ENCODE data around the gene LIME1. TPM values are rescaled to one million over a fixed set of nuclear protein-coding genes. Genes with fewer than 3 reads are reported as not detected.
A peak's percentile ranks its signal among the peaks of the same experiment; 100 is the strongest.

The LIME1 gene
- total and polyA plus RNA-seq, 7 experiments from 2014 or later: 96.8 to 366 (median 107) TPM

DNA sequence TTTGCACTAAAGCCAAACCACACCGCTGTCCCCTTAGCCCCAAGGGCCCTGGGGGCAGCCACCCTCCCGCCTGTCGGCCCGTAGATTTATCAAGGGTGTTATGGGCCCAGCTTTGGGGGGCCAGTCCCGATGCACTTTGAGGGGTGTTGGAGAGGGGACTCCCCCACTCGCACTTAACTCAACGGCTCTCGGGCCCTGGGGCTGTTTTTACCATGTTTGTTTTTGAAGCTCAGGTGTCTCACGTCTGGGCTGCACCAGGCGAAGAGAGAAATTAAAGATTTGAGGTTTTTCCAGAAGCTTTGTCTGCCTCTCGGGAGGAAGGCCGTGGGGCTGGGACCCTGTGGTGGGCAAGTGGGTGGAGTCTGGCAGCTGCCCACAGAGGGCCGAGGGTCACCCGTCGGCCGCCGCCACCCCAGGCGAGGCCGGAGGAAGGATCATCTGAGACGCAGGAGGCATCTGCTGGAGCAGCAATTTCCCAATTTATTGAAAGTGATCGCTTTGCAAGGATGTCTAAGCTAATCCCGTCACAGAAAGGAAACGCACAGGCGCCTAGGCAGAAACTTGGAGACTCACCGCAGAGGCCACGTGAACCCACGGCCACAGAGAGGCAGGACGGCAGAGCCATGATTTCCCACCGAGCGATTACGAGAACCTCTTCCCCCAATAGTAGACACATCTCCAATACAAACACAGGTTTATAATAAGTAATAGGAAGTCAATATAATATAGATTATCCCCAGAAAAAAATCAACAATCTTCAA lies 6.9 kb downstream of the LIME1 start:
- no peaks in the 10 kb centered on the region for H3K27me3 Mint-ChIP-seq
- Histone ChIP-seq H3K4me3 (ENCODE audit: low read length) (no peak overlapping the region), H3K9me3 (ENCODE audit: control insufficient read depth in 2 of 3, low read length in 3 of 3) (no peaks in the 10 kb centered on the region), H3K4me1 (ENCODE audit: control insufficient read depth in 2 of 2, insufficient read depth in 2 of 2, low read length in 2 of 2) (peaks cover 9 to 16% of the 10 kb centered on the region in 2 donors), H3K27me3 (ENCODE audit: control insufficient read depth in 2 of 2, insufficient read depth in 2 of 2, low read length in 2 of 2) (no peaks in the 10 kb centered on the region), H3K27ac (ENCODE audit: low read depth, low read length) (no peak overlapping the region), H3K36me3 (ENCODE audit: control insufficient read depth in 2 of 3, insufficient read depth in 3 of 3, low read length in 3 of 3) (peaks cover 0 to 21% (median 0%) of the 10 kb centered on the region in 3 experiments)
- peak overlapping the region in 3 of 9 donors; percentile 12 to 39 (median 14) for H3K27ac Mint-ChIP-seq
- CTCF ChIA-PET: no interaction called here
- no peaks in the 10 kb centered on the region for H3K9me3 Mint-ChIP-seq
- intact Hi-C loops (cut with micrococcal nuclease): loop anchor here in 1 of 2 donors (5.0 kb wide), 1 partner anchor 36 kb away; the partner anchor contains the start of genes ARFRP1 and ZGPAT
- DNase-seq (no peak), ATAC-seq (no peak)
- peak overlapping the region in 1 of 10 donors; percentile 28 for H3K4me3 Mint-ChIP-seq
- peaks cover 0 to 4% (median 0%) of the 10 kb centered on the region in 5 donors for H3K36me3 Mint-ChIP-seq
- H3K4me1 Mint-ChIP-seq: peaks cover 0 to 6% (median 0%) of the 10 kb centered on the region in 7 donors
- POLR2A ChIA-PET: interaction anchor here (0.7 to 1.2 kb wide), 3 partner anchors 8 to 37 kb away, joined by 3 to 4 read pairs (median 3); partner anchors contain the start of genes ARFRP1 and ZGPAT

DNA sequence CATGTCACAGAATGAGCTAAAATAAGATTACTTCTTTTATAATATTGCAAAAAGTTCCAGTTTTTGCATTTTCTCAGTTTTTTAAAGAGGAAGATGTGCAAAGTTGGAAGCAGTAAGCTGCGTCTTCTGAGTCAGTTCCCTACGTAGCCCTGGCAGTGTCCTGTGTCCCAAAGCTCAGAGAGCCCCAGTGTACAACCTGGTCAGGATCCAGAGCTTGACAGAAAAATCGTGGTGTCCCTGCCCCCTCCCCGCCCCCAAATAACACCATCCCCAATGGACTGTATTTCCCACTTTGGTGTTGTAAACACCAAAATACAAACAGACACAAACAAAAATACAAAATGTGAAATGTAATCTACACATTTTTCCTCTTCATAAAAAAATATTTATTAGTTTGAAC lies 7.7 kb downstream of the LIME1 start:
- H3K4me3 ChIP-seq (ENCODE audit: low read length): no peak overlapping the region
- no peak overlapping the region for H3K27ac ChIP-seq (ENCODE audit: low read depth, low read length)
- H3K9me3 Mint-ChIP-seq: no peaks in the 10 kb centered on the region
- ChIA-PET POLR2A (interaction anchor here (3.4 kb wide), 1 partner anchor 8 kb away, joined by 12 read pairs; the partner anchor contains the start of gene LIME1), CTCF (no interaction called here)
- H3K4me3 Mint-ChIP-seq: no peak overlapping the region
- ATAC-seq (no peak), DNase-seq (no peak)
- peaks cover 0 to 21% (median 0%) of the 10 kb centered on the region in 3 experiments for H3K36me3 ChIP-seq (ENCODE audit: control insufficient read depth in 2 of 3, insufficient read depth in 3 of 3, low read length in 3 of 3)
- peaks cover 0 to 10% (median 6%) of the 10 kb centered on the region in 7 donors for H3K4me1 Mint-ChIP-seq
- H3K9me3 ChIP-seq (ENCODE audit: control insufficient read depth in 2 of 3, low read length in 3 of 3): no peaks in the 10 kb centered on the region
- peak overlapping the region in 1 of 9 donors; percentile 21 for H3K27ac Mint-ChIP-seq
- peaks cover 0 to 4% (median 0%) of the 10 kb centered on the region in 5 donors for H3K36me3 Mint-ChIP-seq
- H3K27me3 Mint-ChIP-seq: no peaks in the 10 kb centered on the region
- no peaks in the 10 kb centered on the region for H3K27me3 ChIP-seq (ENCODE audit: control insufficient read depth in 2 of 2, insufficient read depth in 2 of 2, low read length in 2 of 2)
- peaks cover 4 to 11% of the 10 kb centered on the region in 2 donors for H3K4me1 ChIP-seq (ENCODE audit: control insufficient read depth in 2 of 2, insufficient read depth in 2 of 2, low read length in 2 of 2)
- intact Hi-C loops (cut with micrococcal nuclease): loop anchor here in 1 of 2 donors (5.0 kb wide), 1 partner anchor 37 kb away; the partner anchor contains the start of genes ARFRP1 and ZGPAT

DNA sequence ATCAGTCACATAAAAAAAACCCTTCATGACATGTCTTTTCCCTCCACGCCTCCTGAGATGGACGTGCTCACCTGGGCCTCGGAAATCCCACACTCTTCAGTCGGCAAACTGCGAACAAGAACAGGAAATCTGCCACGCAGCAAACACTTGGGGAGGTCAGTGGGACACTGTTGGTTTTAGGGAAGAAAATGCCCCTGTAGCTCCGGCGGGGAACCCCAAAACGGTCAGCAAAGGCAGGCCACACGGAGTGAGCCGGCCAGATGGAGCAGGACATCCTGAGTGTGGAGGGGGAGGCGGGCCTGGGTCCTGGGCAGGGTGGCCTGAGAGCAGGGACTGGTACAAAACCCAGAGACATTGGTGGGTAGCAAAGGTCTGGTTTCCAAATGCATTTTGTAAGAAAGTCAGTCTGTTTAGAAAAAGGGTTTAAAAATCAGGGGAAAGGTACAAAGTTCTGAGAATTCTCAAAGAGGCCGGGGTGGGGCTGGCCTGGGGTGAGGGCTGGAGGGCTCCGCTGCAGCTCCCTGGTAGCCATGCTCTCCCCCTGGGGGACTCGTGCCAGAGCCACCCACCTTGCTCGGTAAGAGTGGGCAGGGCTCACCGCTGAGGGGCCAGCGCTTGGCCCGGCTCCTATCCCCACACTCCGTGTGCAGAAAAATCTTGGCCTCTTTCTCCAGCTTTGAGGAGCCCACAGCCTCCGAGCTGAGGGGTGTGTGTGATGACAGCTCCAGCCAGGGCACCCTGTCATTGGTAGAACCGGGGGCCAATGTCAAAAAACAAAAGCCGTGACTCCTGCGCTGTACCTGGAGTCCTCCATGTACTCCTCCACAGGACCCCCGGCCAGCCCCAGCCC lies 8.3 kb downstream of the LIME1 start:
- intact Hi-C loops (cut with micrococcal nuclease): loop anchor here in 1 of 2 donors (5.0 kb wide), 1 partner anchor 37 kb away; the partner anchor contains the start of genes ARFRP1 and ZGPAT
- ChIA-PET POLR2A (interaction anchor here (3.4 kb wide), 1 partner anchor 8 kb away, joined by 12 read pairs; the partner anchor contains the start of gene LIME1), CTCF (no interaction called here)
- Histone ChIP-seq H3K36me3 (ENCODE audit: control insufficient read depth in 2 of 3, insufficient read depth in 3 of 3, low read length in 3 of 3) (peaks cover 0 to 21% (median 0%) of the 10 kb centered on the region in 3 experiments), H3K9me3 (ENCODE audit: control insufficient read depth in 2 of 3, low read length in 3 of 3) (no peaks in the 10 kb centered on the region), H3K27ac (ENCODE audit: low read depth, low read length) (no peak overlapping the region), H3K4me1 (ENCODE audit: control insufficient read depth in 2 of 2, insufficient read depth in 2 of 2, low read length in 2 of 2) (peaks cover 3 to 15% of the 10 kb centered on the region in 2 donors), H3K27me3 (ENCODE audit: control insufficient read depth in 2 of 2, insufficient read depth in 2 of 2, low read length in 2 of 2) (no peaks in the 10 kb centered on the region), H3K4me3 (ENCODE audit: low read length) (no peak overlapping the region)
- Mint-ChIP-seq H3K27ac (peak overlapping the region in 1 of 9 donors; percentile 21), H3K36me3 (peaks cover 0 to 4% (median 0%) of the 10 kb centered on the region in 5 donors), H3K4me3 (no peak overlapping the region), H3K4me1 (peaks cover 0 to 15% (median 10%) of the 10 kb centered on the region in 7 donors), H3K9me3 (no peaks in the 10 kb centered on the region), H3K27me3 (no peaks in the 10 kb centered on the region)
- ATAC-seq: no peak
- no peak for DNase-seq

DNA sequence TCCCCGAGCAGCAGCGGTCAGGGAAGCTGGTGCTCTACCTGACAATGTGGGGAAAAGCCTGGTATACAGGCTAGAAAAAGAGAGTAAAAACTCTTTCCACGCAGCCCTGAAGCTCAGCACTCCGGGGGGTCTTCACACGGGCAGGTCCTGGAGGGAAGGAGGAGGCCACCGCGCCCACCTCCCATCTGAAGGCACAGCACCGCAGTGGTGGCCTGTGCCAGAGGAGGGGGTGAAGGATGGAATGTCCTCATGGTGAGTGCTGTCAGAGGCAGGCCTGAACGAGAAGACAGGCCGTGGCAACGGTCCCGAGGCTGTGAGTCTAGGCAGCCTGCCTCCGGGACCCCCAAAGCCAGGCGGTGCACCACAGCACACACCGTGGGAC lies 9.0 kb downstream of the LIME1 start:
- ChIA-PET POLR2A (interaction anchor here (0.7 to 3.4 kb wide), 2 partner anchors 9 to 37 kb away, joined by 3 to 12 read pairs; partner anchors contain the start of gene LIME1), CTCF (no interaction called here)
- Mint-ChIP-seq H3K9me3 (no peaks in the 10 kb centered on the region), H3K36me3 (peaks cover 0 to 4% (median 0%) of the 10 kb centered on the region in 5 donors), H3K4me1 (peaks cover under 1 to 21% (median 13%) of the 10 kb centered on the region in 7 donors), H3K27ac (peak overlapping the region in 5 of 9 donors; percentile 39 to 79 (median 53)), H3K27me3 (no peaks in the 10 kb centered on the region), H3K4me3 (no peak overlapping the region)
- Histone ChIP-seq H3K36me3 (ENCODE audit: control insufficient read depth in 2 of 3, insufficient read depth in 3 of 3, low read length in 3 of 3) (peaks cover 0 to 21% (median 0%) of the 10 kb centered on the region in 3 experiments), H3K27ac (ENCODE audit: low read depth, low read length) (no peak overlapping the region), H3K4me3 (ENCODE audit: low read length) (no peak overlapping the region), H3K4me1 (ENCODE audit: control insufficient read depth in 2 of 2, insufficient read depth in 2 of 2, low read length in 2 of 2) (peaks cover 7 to 21% of the 10 kb centered on the region in 2 donors), H3K27me3 (ENCODE audit: control insufficient read depth in 2 of 2, insufficient read depth in 2 of 2, low read length in 2 of 2) (no peaks in the 10 kb centered on the region), H3K9me3 (ENCODE audit: control insufficient read depth in 2 of 3, low read length in 3 of 3) (no peaks in the 10 kb centered on the region)
- no peak for DNase-seq
- ATAC-seq: no peak
- intact Hi-C loops (cut with micrococcal nuclease): no loop called here

DNA sequence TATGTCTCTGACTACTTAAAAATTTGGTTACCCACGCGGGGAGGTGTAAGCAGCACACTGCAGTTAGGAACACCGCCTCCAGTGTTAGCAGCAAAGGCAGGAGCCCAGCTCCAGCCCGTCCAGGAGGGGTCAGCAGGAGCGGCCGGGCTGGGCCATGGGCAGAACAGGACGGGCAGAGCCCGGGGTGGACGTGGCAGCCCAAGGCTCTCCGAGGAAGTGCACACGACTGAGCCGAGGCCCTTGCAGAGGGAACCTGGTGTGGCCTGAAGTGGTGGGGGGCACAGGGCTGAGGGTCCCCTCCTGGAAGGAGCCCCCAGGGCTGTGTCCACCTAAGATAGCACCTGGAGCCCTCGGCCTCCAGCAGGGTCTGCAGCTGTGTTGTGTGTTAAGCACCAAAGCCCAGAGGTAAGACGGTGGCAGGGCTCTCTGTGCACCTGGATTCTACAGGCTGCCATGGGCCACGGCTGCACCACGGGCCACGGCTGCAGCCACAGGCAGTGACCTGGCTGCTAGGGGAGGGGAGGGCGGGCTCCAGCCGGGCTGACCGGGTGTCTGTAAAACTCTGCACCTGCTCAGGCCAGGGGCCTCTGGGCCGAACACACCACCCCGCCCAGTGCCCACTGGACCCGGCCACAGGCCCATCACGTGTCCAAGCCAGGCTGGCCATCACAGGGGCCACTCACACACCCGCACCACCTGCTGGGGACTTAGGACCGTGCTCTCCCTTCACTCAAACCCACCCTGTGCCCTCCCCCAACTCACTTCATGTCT lies 9.7 kb downstream of the LIME1 start:
- POLR2A ChIA-PET: interaction anchor here (0.5 to 3.4 kb wide), 3 partner anchors 10 to 38 kb away, joined by 3 to 12 read pairs (median 4); partner anchors contain the start of gene LIME1
- Mint-ChIP-seq H3K27me3 (no peaks in the 10 kb centered on the region), H3K36me3 (peaks cover 0 to 4% (median 0%) of the 10 kb centered on the region in 5 donors), H3K4me1 (peaks cover 5 to 28% (median 18%) of the 10 kb centered on the region in 7 donors), H3K9me3 (no peaks in the 10 kb centered on the region), H3K27ac (peak overlapping the region in 6 of 9 donors; percentile 39 to 79 (median 50)), H3K4me3 (no peak overlapping the region)
- Histone ChIP-seq H3K4me3 (ENCODE audit: low read length) (no peak overlapping the region), H3K4me1 (ENCODE audit: control insufficient read depth in 2 of 2, insufficient read depth in 2 of 2, low read length in 2 of 2) (peaks cover 14 to 22% of the 10 kb centered on the region in 2 donors), H3K27me3 (ENCODE audit: control insufficient read depth in 2 of 2, insufficient read depth in 2 of 2, low read length in 2 of 2) (no peaks in the 10 kb centered on the region), H3K9me3 (ENCODE audit: control insufficient read depth in 2 of 3, low read length in 3 of 3) (no peaks in the 10 kb centered on the region), H3K27ac (ENCODE audit: low read depth, low read length) (no peak overlapping the region), H3K36me3 (ENCODE audit: control insufficient read depth in 2 of 3, insufficient read depth in 3 of 3, low read length in 3 of 3) (peaks cover 0 to 21% (median 0%) of the 10 kb centered on the region in 3 experiments)
- CTCF ChIA-PET: interaction anchor here (0.5 kb wide), 1 partner anchor 16 kb away, joined by 5 read pairs; no protein-coding TSS in a partner anchor
- DNase-seq: no peak
- intact Hi-C loops (cut with micrococcal nuclease): no loop called here
- ATAC-seq: no peak

All from naive thymus-derived CD4-positive, alpha-beta T cell (primary cell).